Posterior cingulate gyrus (tissue), 11 donors: ENCODE data around the gene TKT.

Experiments
- DNase-seq, 10 donors: peaks; one replicate each; pipeline versions ENCODE4 v3.0.0 to v3.0.0-alpha.2; 2020 to 2021; ENCODE audit warnings: mixed read lengths in 3 of 10
- intact Hi-C: fragments of 100-400 bp; cut with DNase I; formaldehyde crosslinking; loops from one replicate; pipeline ENCODE4 v1.15.1; 2023

TKT gene

GRCh38 chr3:53242642-53243041, 13.2 kb downstream of the TKT start:
- DNase-seq = no peak
- intact Hi-C loops = no loop called here

- no peak for DNase-seq
- intact Hi-C loops = no loop called here
Observed at GRCh38 chr3:53242155-53242554, 13.7 kb downstream of the TKT start.

GRCh38 chr3:53240989-53241972, 14.5 kb downstream of the TKT start:
- intact Hi-C loops = no loop called here
- no peak for DNase-seq

GRCh38 chr3:53239800-53240199, 16.0 kb downstream of the TKT start:
- intact Hi-C loops = no loop called here
- DNase-seq = no peak

GRCh38 chr3:53238886-53239285, 16.9 kb downstream of the TKT start:
- no peak for DNase-seq
- intact Hi-C loops = no loop called here

- no peak for DNase-seq
- intact Hi-C loops = no loop called here
Observed at GRCh38 chr3:53238051-53238850, 17.6 kb downstream of the TKT start.

GRCh38 chr3:53236112-53236841, 19.5 kb downstream of the TKT start:
- intact Hi-C loops = no loop called here
- peak; percentile 41 to 94 (median 61) for DNase-seq

GRCh38 chr3:53235545-53235944, 20.3 kb downstream of the TKT start:
- intact Hi-C loops = no loop called here
- DNase-seq = no peak

- intact Hi-C loops = no loop called here
- DNase-seq = peak in 1 of 10 donors; percentile 72
Observed at GRCh38 chr3:53234841-53235232, 21.0 kb downstream of the TKT start.

- peak in 1 of 10 donors; percentile 55 for DNase-seq
- intact Hi-C loops = no loop called here
Observed at GRCh38 chr3:53234130-53234840, 21.5 kb downstream of the TKT start.

- DNase-seq = peak in 3 of 10 donors; percentile 57 to 82 (median 78)
- intact Hi-C loops = no loop called here
Observed at GRCh38 chr3:53232641-53233377, 23.0 kb downstream of the TKT start.

- DNase-seq = peak in 3 of 10 donors; percentile 53 to 79 (median 54)
- intact Hi-C loops = no loop called here
Observed at GRCh38 chr3:53231532-53232511, 24.0 kb downstream of the TKT start.

- DNase-seq = peak in 3 of 10 donors; percentile 17 to 57 (median 22)
- intact Hi-C loops = no loop called here
Observed at GRCh38 chr3:53230789-53231188, 25.0 kb downstream of the TKT start.

- peak in 3 of 10 donors; percentile 51 to 75 (median 74) for DNase-seq
- intact Hi-C loops = no loop called here
Observed at GRCh38 chr3:53230041-53230621, 25.7 kb downstream of the TKT start.

GRCh38 chr3:53229606-53230005, 26.2 kb downstream of the TKT start:
- peak in 3 of 10 donors; percentile 11 to 67 (median 23) for DNase-seq
- intact Hi-C loops = no loop called here

GRCh38 chr3:53229171-53229570, 26.7 kb downstream of the TKT start:
- DNase-seq = peak in 3 of 10 donors; percentile 59 to 77 (median 61)
- intact Hi-C loops = no loop called here
